Measurements from ENCODE around the gene TRIP13.

TRIP13 gene

DNA sequence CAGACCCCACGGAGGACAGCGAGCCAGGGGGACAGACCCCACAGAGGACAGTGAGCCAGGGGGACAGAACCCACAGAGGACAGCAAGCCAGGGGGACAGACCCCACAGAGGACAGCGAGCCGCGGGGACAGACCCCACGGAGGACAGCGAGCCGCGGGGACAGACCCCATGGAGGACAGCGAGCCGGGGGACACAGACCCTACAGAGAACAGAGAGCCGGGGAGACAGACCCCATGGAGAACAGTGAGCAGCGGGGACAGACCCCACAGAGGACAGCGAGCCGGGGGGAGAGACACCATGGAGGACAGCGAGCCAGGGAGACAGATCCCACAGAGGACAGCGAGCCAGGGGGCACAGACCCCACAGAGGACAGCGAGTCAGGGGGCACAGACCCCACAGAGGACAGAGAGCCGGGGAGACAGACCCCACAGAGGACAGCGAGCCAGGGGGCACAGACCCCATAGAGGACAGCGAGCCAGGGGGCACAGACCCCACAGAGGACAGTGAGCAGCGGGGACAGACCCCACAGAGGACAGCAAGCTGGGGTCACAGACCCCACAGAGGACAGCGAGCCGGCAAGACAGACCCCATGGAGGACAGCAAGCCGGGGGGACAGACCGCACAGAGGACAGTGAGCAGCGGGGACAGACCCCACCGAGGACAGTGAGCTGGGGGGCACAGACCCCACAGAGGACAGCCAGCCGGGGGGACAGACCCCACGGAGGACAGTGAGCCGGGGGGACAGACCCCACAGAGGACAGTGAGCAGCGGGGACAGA, 37.5 kb upstream of the TRIP13 start:
- DNase-seq (ENCODE audit: low read depth): no peak

DNA sequence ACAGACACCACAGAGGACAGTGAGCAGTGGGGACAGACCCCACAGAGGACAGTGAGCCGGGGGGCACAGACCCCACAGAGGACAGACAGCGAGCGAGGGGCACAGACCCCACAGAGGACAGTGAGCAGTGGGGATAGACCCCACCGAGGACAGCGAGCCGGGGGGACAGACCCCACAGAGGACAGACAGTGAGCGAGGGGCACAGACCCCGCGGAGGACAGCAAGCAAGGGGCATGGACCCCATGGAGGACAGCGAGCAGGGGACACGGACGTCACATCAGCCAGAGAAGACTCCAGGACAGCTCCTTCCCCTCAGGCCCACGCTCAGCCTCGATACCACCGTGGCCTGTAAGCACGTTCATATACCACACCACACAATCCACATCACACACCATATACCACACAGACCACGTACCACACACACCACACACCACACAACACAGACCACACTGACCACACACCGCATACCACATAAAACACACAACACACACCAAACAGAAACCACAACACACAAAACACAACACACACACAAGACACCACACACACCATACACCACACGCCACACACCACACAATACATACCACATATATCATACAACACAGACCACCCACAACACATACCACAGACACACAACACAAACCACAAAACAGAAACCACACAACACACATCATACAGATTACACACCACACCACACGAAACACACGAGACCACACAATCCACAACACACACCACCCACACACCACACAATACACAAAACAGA, 36.7 kb upstream of the TRIP13 start:
- DNase-seq (ENCODE audit: low read depth): no peak

DNA sequence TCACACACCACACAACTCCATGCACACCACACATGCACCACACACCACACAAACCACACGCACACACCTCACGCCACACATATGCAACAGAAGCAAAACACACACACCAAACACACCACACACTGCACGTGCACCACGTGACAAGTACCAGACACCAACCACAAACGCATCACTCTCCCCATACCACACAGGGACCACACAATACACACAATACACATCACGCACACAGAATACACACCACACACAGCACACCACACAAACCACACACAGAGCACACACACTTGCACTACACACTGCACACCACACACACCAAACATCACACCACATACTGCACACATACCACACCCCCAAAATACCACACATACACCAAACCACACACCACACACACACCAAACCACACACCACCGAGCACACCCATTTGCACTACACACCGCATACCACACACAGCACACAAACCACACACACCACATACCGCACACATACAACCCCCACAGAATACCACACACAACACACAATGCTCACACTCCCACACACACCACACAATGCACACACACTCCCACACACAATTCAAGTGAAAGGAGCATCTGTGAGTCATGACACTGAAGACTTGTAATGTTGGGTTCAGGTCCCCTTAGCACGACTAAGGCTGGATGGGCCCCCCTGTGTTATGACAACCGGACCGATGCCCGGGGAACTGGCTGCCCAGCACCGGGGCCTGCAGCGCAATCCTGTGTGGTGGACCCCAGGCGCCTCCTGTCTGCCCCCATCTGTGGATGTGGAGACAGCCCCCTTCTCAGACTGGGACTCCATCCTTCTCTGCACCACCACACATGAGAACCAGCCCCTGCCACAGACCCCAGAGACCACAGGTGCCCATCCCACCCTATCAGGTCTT, 35.9 kb upstream of the TRIP13 start:
- DNase-seq (ENCODE audit: low read depth): no peak

DNA sequence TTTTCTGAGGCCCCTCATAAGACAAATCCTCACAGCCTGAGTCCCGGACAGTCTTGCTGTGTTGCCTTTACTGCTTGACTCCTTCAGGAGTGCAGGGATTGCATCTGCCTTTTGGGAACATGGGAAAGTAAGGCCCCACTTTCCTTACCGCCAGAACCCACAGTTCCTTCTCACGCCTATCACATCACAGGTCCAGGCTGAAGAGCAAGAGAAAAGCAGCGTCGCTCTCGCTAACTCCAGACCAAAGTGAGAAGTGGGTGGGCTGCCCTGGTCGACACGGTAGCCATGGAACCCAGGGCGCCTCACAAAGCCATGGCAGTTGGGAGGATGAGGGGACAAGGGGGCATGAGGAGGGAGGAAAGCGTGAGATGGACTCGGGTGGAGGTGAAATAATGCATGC, 34.0 kb upstream of the TRIP13 start:
- DNase-seq (ENCODE audit: low read depth): no peak

DNA sequence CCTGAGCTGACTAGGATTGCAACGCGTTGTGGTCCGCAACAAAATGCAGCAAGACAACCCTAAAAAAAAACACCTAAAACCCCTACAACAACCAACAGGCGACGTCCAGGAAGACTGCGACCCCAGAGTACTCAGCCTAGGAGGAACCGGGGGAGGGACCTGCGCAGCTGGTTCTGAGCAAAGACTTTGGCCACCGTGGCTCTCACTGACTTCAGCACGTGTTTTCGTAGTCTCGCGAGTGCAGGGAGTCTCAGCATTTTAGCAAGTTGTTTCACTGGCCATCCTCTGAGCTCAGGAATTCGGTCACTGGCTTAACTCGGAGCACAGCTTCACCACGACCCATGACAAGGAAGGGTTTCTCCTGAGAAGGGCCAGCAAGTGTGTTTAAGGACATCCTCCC, 33.3 kb upstream of the TRIP13 start:
- DNase-seq (ENCODE audit: low read depth): no peak

DNA sequence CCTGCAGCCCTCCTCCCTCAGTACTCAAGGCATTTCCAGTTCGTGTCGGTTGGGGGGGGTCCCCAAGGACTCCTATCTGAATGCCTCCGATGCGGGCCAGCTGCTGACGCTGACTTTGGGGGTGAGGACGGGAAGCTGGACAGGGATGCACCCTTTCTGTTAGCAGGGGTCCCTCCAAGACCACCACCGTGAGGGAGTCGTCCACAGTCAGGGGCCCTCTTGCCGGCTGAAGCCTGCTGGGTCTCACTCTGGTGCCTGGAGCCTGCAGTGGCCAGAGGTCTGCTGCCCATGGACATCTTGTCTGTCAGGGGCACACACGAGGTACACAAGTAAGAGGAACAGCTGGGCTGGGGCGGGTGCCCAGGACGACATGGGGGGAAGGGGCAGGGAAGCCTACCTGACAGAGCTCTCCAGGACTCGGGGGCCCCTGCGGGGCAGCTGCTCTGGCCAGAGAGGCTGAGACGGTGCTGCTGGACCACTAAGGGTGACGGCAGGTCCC, 32.8 kb upstream of the TRIP13 start:
- DNase-seq (ENCODE audit: low read depth): no peak

DNA sequence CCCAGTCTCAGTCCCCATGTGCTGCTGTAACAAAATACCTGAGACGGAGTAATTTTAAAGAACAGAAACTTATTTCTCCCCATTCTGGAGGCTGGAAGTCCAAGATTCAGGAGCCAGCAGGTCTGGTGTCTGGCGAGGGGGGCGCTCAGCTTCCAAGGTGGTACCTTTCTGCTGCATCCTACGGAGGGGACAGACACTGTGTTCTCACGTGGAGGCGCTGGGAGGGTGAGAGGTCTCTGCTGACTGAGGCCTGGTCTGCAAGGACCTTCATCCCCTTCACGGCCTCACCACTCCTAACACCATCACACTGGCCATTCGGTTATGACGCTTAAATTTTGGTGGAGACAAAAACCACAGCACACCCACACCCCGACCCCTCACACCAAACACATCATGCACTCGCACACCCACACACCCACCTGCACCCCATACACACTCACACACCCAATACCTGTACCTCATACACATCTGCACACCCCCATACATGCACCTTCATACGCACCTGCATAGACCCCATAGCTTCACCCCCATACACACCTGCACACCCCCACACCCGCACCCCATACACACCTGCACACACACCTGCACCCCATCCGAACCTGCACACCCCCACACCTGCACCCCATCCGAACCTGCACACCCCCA, 32.1 kb upstream of the TRIP13 start:
- DNase-seq (ENCODE audit: low read depth): no peak

DNA sequence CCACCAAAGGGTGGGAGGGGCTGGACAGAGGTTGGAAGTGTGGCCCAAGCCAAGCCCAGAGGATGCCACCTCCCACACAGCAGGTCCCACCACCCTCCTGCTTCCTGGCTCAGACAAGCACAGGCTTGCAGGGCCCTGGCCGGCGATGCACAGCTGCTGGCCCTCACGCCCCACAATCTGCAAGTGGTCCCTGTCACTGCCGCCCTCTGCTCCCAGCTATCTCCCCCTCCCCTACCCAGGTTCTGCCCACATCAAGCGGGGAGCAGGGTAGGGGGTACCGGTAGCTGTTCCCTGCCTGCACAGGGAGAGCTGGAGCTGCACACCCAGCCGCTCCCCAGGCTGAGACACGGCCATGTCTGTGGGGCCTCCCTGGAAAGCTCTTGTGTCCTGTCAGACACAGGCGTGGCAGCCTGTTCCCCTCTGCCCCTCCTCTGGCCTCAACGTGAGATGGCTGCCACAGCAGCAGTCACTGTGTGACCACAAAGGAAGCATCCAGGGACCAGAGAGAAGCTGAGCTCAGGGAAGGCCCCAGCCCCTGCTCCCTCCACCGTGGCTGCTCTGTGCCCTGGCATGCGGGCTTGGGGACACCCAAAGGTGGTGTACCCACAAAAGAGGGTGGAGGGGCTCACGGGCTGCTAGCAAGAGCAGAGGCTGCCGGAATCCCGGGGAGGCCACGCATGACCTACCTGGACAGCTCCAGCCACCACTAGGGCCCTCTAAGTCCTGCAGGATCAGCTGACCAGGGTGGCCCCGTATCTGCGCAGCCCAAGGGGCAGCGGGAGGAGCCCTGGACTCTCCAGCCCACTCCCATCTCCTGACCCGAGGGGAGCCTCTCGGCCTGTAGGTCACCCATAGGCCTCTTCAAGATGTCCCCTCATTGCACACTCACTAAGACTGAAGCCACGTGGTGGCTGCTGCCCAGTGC, 31.0 kb upstream of the TRIP13 start:
- DNase-seq (ENCODE audit: low read depth): no peak

DNA sequence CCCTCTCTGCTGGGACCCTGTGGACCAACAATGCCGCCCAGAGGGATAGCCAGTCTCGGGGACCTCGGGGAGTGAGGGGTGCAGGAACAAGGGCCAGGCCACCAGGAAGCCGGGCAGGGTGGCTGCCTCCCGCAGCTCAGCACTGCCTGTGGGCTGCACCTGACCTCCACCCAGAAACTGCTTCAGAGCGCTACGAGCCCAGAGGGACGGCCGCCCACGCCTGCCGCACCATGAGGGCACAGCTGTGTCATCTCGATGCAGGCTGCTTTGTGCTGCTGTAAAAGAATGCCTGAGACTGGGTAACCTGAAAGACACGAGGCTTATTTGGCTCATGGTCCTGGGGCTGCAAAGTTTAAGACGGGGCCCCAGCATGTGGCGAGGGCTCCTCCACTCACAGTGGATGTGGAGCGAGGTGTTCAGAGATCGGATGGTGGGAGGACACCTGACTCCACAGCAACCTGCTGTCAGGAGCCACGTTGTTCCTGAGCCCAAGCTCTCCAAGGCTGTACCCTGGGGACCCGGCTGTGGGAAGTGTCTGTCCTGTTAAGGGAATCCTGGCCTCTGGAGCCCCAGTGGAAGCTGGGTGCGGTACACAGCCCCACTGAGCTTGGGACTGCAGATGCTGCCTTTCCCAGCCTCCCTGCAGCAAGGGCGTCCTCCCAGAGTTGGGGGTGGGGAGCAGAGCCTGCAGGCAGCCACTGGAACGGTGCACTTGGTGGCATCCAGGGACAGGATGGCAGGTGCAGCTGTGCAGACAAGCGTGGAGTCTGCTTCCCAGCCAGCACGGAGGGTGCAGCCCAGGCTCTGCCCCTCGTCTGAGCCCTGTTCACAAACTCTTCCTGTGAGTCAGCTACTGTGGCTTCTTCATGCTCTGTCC, 30.1 kb upstream of the TRIP13 start:
- no peak for DNase-seq (ENCODE audit: low read depth)

DNA sequence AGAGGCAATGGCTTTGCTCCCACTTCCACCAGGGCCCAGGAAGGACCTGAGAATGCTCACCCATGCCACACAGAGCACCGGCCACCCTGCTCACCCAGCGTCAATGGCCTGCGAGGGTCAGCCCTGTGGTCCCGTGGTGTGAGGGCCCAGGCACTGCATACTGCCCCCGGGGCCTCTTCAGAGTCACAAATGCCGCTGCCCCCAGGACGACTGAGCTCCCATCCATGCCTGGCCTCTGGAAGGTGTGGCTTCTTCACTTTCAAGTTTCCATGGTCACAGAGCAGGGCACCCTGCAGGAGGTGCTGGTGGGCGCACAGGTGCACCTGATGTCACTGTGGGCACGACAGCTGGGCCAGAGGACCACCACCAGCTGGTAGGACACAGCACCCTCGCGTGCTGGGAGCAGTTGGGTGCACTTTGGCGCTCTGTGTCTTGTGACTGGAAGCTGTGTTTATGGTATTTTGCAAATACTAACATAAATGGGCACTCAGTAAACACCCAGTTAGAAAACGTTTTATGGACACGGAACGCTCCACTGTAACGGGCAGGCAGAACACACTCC, 29.4 kb upstream of the TRIP13 start:
- DNase-seq (ENCODE audit: low read depth): no peak

DNA sequence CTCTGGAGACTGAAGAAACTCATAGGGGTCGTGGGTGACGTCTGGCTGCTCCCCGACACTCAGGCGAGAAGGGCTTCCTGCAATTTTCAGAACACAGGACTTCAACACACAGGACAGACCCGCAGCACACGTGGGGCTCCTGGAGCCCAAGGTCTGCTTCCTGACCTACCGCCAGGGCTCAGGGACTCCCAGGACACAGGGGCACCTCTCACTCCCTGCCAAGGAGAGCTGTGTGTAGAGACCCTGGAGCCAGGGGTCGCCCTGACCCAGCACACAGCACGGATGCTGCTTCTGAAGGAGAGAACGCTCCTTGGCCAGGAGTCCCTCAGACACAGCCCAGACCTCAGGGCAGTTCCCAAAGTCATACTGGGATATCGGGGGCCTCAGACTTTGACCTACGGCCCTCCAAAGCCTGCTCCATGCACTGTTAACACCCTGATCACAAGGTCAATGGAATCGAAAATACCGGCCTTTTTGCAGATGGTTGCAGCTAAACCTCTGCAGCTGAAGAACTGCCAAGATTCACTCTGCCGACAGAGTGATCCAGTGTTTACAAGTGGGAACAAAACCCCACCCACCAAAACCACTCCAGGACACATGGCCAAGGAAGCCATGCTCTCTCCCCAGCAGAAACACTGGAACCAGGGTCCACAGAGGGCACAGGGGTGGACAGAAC, 28.1 kb upstream of the TRIP13 start:
- DNase-seq (ENCODE audit: low read depth): no peak

DNA sequence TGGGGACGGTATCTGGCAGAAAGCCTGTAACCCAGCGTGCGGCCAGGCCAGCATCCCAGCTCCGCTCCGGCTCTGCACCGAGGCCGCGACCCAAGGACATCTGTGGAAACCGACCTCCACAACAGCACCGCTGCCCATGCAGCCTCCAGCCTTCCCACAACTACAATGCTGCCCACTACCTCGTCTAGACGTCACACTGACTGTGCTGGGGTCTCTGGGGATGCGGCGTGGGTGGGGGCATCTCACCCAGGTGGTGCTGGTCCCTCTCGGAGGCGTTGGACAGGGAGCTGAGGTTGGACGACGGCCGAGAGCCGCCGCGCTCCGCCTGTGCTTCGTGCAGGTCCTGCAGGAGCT, 27.5 kb upstream of the TRIP13 start:
- DNase-seq (ENCODE audit: low read depth): no peak

DNA sequence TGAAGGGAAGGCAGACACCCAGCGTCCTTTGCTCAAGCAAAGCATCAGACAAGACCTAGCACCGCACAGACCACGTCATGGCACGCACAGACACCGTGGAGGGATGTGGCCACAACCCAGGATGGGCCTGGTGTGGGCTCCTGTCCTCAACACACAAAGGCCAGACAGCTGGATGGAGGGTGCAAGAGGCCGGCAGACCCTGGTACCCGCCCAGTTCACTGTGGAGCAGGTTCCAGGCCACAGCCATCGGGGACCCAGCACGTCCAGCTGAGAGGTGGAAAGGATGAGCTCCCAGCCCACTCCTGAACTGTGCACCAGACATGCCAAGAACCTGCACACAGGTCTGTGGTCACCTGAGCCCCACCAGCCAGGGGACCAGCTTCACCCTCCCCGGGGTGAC, 26.9 kb upstream of the TRIP13 start:
- no peak for DNase-seq (ENCODE audit: low read depth)

DNA sequence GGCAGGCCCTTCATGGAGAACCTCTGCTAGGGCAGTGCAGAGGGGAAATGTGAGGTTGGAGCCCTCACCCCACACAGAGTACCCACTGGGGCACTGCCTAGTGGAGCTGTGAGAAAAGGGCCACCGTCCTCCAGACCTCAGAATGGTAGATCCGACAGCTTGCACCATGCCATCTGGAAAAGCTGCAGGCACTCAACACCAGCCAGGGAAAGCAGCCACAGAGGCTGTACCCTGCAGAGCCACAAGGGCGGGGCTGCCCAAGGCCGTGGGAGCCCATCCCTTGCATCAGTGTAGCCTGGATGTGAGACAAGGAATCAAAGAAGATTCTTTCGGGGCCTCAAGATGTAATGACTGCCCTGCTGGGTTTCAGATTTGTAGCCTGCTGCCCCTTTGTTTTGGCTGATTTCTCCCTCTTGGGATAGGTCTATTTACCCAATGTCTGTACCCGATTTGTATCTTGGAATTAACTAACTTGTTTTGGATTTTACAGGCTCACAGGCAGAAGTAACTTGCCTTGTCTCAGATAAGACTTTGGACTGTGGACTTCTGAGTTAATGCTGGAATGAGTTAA, 25.3 kb upstream of the TRIP13 start:
- no peak for DNase-seq (ENCODE audit: low read depth)

DNA sequence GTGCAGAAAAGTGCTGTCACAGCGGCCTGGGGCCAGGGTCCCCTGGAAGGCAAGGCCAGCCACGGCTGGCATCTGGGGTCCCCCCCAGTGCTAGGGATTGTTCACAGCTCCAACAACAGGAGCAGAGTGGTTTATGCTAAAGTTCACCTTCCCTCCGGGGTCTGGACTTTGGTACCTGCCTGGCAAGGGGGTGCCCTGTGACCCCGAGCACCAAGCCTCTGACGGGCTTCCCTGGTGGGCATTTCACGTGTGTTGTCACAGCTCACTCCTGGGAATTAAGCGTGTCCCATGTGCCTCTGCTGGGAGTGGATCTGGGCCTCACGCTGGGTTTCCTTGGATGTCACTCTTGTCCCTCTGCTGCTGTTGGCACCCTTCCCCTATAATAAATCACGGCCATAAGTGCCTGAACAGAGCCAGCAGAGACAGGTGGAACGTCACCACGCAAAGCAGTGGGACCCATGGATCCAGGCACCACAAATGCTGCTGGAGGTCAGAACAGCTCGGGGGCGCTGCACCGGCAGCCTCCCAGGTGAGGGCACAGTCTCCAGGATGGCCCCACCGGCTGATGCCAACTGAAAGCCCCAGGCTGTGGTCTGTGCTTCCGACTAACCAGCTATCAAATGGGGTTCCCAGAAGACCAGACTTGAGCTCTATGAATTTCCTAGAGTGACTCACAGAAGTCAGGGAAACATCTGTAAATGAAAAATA, 24.1 kb upstream of the TRIP13 start:
- no peak for DNase-seq (ENCODE audit: low read depth)

DNA sequence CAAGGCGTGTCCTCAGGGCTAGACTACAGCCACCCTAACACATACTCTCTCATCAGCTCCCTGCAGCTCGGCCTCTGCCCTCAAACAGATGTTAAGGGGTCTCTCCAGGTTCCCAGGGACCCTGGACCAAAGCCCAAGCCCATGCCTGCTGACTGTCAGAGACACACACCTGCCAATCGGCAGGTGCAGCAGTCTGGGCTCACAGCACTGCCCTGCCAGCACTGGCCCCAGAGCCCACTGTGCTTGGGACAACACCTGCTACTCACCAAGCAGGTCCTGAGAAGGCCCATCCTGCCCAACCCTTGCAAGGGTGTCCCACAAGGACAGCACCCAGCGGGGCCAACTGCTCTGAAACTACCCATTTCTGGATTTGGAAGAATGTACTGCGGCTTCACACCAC, 21.7 kb upstream of the TRIP13 start:
- no peak for DNase-seq (ENCODE audit: low read depth)

DNA sequence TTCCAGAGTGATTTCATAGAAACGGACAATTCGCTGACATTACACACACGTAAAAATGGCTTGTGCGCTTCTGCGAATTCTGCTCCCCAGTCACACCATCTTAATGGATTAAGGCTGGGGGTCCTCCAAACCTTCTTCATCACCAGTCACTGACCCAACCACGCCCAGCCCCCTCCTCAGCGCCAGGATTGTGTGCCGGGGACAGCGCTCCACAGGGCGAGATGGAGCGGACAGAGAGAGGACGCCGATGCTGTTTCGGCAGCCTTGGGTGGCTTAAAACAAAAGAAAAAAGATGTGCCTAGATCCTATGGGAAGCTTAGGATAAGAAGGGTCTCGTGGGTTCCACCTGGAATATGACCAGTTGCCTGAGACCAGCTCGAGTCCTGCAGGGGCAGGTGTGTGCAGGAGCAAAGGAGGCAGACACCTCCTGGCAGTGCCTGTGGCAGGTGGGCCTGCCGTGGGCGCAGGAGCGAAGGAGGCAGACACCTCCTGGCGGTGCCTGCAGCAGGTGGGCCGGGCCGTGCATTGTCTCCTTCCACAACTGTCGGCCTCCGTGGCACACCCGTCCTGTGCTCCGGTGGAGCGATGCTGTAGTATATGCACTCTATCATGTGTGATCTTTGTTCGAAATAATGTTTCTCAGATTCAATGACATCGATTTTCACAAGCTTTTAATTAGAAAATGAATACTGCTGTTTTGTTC, 20.9 kb upstream of the TRIP13 start:
- DNase-seq (ENCODE audit: low read depth): no peak
